Measurements from ENCODE around the gene MARCHF3. TPM values are rescaled to one million over a fixed set of nuclear protein-coding genes. Genes with fewer than 3 reads are reported as not detected.

The MARCHF3 gene
- total RNA-seq, 1 experiment from 2014 or later: 16.1 TPM

DNA sequence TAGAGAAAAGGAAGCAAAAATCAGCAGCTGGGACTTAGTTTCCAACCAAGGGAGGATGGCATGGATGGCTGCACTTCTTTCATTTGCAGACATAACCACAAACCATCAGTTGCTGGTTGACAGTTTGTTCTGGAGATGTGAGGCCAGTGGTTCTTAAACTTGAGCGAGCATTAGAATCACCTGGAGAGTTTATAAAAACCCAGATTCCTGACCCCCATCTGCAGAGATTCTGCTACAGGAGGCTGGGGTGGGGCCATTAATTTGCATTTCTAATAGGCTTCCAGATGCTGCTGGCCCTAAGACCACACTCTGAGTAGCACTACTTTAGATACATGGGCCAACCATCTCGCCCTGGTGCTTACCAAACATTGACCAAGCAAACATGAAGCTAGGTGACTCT is 60.8 kb downstream of the MARCHF3 start (continued):
- TF ChIP-seq, protein P1, sequence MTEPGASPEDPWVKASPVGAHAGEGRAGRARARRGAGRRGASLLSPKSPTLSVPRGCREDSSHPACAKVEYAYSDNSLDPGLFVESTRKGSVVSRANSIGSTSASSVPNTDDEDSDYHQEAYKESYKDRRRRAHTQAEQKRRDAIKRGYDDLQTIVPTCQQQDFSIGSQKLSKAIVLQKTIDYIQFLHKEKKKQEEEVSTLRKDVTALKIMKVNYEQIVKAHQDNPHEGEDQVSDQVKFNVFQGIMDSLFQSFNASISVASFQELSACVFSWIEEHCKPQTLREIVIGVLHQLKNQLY (CRISPR knock-in tag; IDR thresholded peaks at IDR 0.05): no peak
- TF ChIP-seq ZNF138 (CRISPR knock-in tag; conservative IDR thresholded peaks at IDR 0.05) (no peak), NFATC4 (CRISPR knock-in tag; IDR thresholded peaks at IDR 0.05) (no peak), PRRX2 (CRISPR knock-in tag; IDR thresholded peaks at IDR 0.05) (no peak)
- TF ChIP-seq, protein P2, sequence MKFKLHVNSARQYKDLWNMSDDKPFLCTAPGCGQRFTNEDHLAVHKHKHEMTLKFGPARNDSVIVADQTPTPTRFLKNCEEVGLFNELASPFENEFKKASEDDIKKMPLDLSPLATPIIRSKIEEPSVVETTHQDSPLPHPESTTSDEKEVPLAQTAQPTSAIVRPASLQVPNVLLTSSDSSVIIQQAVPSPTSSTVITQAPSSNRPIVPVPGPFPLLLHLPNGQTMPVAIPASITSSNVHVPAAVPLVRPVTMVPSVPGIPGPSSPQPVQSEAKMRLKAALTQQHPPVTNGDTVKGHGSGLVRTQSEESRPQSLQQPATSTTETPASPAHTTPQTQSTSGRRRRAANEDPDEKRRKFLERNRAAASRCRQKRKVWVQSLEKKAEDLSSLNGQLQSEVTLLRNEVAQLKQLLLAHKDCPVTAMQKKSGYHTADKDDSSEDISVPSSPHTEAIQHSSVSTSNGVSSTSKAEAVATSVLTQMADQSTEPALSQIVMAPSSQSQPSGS (CRISPR knock-in tag; IDR thresholded peaks at IDR 0.05; ENCODE audit: borderline replicate concordance, low read depth): no peak

DNA sequence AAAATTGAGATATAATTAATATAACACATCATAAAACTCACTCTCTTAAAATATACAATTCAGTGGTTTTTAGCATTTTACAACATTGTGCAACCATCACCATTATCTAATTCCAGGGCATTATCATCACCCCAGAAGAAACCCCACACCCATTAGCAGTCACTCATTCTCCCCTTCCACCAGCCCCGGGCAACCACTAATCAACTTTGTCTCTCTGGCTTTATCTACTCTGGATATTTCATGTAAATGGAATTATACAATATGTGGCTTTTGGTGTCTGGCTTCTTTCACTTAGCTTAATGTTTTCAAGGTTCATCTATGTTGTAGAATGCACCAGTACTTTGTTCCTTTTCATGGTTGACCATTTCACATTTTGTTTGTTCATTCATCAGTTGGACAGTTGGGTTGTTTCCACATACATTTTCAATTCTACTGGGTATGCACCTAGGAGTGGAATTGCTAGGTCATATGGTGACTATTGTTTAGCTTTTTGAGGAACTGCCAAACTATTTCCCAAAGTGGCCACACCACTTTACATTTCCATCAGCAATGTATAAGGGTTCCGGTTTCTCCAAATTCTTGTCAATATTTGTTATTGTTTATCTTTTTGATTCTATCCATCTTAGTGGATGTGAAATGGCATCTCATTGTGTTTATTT is 62.4 kb downstream of the MARCHF3 start:
- no peaks in the 10 kb centered on the region for H3K36me3 Mint-ChIP-seq
- no peaks in the 10 kb centered on the region for H3K9me3 Mint-ChIP-seq
- H3K4me3 Mint-ChIP-seq: no peak overlapping the region
- ATAC-seq (no peak), DNase-seq (ENCODE audit: low spot score) (no peak)
- H3K27ac Mint-ChIP-seq: no peak overlapping the region
- POLR2A ChIA-PET: no interaction called here
- H3K27me3 Mint-ChIP-seq (ENCODE audit: low read depth): no peaks in the 10 kb centered on the region
- CTCF ChIA-PET: no interaction called here
- TF ChIP-seq CBFB (CRISPR knock-in tag; IDR thresholded peaks at IDR 0.05; ENCODE audit: low read depth) (no peak), GRHL2 (CRISPR knock-in tag; IDR thresholded peaks at IDR 0.05; ENCODE audit: insufficient replicate concordance, severe bottlenecking) (no peak), MYBL2 (CRISPR knock-in tag; IDR thresholded peaks at IDR 0.05) (no peak), ZNF416 (CRISPR knock-in tag; IDR thresholded peaks at IDR 0.05) (no peak), HMGA2 (CRISPR knock-in tag; IDR thresholded peaks at IDR 0.05) (no peak), SOX15 (CRISPR knock-in tag; IDR thresholded peaks at IDR 0.05) (no peak), GTF2I (CRISPR knock-in tag; conservative IDR thresholded peaks at IDR 0.05) (no peak), ELF4 (CRISPR knock-in tag; IDR thresholded peaks at IDR 0.05; ENCODE audit: low read depth) (no peak), ETV6 (CRISPR knock-in tag; IDR thresholded peaks at IDR 0.05) (no peak)
- TF ChIP-seq, protein P1 (CRISPR knock-in tag; IDR thresholded peaks at IDR 0.05): no peak
- TF ChIP-seq, protein P3, sequence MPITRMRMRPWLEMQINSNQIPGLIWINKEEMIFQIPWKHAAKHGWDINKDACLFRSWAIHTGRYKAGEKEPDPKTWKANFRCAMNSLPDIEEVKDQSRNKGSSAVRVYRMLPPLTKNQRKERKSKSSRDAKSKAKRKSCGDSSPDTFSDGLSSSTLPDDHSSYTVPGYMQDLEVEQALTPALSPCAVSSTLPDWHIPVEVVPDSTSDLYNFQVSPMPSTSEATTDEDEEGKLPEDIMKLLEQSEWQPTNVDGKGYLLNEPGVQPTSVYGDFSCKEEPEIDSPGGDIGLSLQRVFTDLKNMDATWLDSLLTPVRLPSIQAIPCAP (CRISPR knock-in tag; IDR thresholded peaks at IDR 0.05): no peak
- TF ChIP-seq, protein P4, sequence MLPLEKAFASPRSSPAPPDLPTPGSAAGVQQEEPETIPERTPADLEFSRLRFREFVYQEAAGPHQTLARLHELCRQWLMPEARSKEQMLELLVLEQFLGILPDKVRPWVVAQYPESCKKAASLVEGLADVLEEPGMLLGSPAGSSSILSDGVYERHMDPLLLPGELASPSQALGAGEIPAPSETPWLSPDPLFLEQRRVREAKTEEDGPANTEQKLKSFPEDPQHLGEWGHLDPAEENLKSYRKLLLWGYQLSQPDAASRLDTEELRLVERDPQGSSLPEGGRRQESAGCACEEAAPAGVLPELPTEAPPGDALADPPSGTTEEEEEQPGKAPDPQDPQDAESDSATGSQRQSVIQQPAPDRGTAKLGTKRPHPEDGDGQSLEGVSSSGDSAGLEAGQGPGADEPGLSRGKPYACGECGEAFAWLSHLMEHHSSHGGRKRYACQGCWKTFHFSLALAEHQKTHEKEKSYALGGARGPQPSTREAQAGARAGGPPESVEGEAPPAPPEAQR (CRISPR knock-in tag; IDR thresholded peaks at IDR 0.05): no peak
- TF ChIP-seq, protein P5, sequence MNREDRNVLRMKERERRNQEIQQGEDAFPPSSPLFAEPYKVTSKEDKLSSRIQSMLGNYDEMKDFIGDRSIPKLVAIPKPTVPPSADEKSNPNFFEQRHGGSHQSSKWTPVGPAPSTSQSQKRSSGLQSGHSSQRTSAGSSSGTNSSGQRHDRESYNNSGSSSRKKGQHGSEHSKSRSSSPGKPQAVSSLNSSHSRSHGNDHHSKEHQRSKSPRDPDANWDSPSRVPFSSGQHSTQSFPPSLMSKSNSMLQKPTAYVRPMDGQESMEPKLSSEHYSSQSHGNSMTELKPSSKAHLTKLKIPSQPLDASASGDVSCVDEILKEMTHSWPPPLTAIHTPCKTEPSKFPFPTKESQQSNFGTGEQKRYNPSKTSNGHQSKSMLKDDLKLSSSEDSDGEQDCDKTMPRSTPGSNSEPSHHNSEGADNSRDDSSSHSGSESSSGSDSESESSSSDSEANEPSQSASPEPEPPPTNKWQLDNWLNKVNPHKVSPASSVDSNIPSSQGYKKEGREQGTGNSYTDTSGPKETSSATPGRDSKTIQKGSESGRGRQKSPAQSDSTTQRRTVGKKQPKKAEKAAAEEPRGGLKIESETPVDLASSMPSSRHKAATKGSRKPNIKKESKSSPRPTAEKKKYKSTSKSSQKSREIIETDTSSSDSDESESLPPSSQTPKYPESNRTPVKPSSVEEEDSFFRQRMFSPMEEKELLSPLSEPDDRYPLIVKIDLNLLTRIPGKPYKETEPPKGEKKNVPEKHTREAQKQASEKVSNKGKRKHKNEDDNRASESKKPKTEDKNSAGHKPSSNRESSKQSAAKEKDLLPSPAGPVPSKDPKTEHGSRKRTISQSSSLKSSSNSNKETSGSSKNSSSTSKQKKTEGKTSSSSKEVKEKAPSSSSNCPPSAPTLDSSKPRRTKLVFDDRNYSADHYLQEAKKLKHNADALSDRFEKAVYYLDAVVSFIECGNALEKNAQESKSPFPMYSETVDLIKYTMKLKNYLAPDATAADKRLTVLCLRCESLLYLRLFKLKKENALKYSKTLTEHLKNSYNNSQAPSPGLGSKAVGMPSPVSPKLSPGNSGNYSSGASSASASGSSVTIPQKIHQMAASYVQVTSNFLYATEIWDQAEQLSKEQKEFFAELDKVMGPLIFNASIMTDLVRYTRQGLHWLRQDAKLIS (CRISPR knock-in tag; IDR thresholded peaks at IDR 0.05; ENCODE audit: borderline replicate concordance): no peak
- TF ChIP-seq, protein P6, sequence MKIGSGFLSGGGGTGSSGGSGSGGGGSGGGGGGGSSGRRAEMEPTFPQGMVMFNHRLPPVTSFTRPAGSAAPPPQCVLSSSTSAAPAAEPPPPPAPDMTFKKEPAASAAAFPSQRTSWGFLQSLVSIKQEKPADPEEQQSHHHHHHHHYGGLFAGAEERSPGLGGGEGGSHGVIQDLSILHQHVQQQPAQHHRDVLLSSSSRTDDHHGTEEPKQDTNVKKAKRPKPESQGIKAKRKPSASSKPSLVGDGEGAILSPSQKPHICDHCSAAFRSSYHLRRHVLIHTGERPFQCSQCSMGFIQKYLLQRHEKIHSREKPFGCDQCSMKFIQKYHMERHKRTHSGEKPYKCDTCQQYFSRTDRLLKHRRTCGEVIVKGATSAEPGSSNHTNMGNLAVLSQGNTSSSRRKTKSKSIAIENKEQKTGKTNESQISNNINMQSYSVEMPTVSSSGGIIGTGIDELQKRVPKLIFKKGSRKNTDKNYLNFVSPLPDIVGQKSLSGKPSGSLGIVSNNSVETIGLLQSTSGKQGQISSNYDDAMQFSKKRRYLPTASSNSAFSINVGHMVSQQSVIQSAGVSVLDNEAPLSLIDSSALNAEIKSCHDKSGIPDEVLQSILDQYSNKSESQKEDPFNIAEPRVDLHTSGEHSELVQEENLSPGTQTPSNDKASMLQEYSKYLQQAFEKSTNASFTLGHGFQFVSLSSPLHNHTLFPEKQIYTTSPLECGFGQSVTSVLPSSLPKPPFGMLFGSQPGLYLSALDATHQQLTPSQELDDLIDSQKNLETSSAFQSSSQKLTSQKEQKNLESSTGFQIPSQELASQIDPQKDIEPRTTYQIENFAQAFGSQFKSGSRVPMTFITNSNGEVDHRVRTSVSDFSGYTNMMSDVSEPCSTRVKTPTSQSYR (CRISPR knock-in tag; IDR thresholded peaks at IDR 0.05): no peak
- TF ChIP-seq, protein P7, sequence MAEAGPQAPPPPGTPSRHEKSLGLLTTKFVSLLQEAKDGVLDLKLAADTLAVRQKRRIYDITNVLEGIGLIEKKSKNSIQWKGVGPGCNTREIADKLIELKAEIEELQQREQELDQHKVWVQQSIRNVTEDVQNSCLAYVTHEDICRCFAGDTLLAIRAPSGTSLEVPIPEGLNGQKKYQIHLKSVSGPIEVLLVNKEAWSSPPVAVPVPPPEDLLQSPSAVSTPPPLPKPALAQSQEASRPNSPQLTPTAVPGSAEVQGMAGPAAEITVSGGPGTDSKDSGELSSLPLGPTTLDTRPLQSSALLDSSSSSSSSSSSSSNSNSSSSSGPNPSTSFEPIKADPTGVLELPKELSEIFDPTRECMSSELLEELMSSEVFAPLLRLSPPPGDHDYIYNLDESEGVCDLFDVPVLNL (CRISPR knock-in tag; IDR thresholded peaks at IDR 0.05; ENCODE audit: borderline replicate concordance, low read depth): no peak
- peaks cover 47% of the 10 kb centered on the region for H3K4me1 Mint-ChIP-seq

Measured in WTC11 (cell line).